Right kidney (tissue), 1 donor: ENCODE measurements around the gene SRCAP.
A peak's percentile ranks its signal among the peaks of the same experiment; 100 is the strongest.

Experiments used
- DNase-seq: peaks from one replicate; pipeline ENCODE4 v3.0.0-alpha.2; 2016

The SRCAP gene

GRCh38 chr16:30774367-30775130 lies 75.6 kb downstream of the SRCAP start:
- no peak for DNase-seq

- DNase-seq = no peak
Observed at GRCh38 chr16:30775131-30775391, 76.1 kb downstream of the SRCAP start.

GRCh38 chr16:30775392-30776188 lies 76.6 kb downstream of the SRCAP start:
- DNase-seq = peak; percentile 90

- DNase-seq = no peak
Observed at GRCh38 chr16:30777591-30778297, 78.8 kb downstream of the SRCAP start.

- DNase-seq = peak; percentile 13
Observed at GRCh38 chr16:30778549-30779244, 79.7 kb downstream of the SRCAP start.

- no peak for DNase-seq
Observed at GRCh38 chr16:30779596-30779995, 80.6 kb downstream of the SRCAP start.

GRCh38 chr16:30780021-30780420 lies 81.0 kb downstream of the SRCAP start:
- no peak for DNase-seq

- no peak for DNase-seq
Observed at GRCh38 chr16:30780549-30780948, 81.6 kb downstream of the SRCAP start.

- no peak for DNase-seq
Observed at GRCh38 chr16:30782486-30783279, 83.7 kb downstream of the SRCAP start.

- no peak for DNase-seq
Observed at GRCh38 chr16:30783280-30784109, 84.5 kb downstream of the SRCAP start.

- DNase-seq = no peak
Observed at GRCh38 chr16:30784215-30784614, 85.2 kb downstream of the SRCAP start.

GRCh38 chr16:30785126-30786106 lies 86.4 kb downstream of the SRCAP start:
- DNase-seq = no peak

- peak; percentile 67 for DNase-seq
Observed at GRCh38 chr16:30786115-30786935, 87.4 kb downstream of the SRCAP start.

- DNase-seq = peak; percentile 96
Observed at GRCh38 chr16:30786936-30787612, 88.1 kb downstream of the SRCAP start, which contains the start of gene ZNF629. ZNF629 (minus strand) TSS chr16:30787205; CDS start chr16:30784482, 2,723 bp downstream.

GRCh38 chr16:30787613-30788378 lies 88.8 kb downstream of the SRCAP start:
- no peak for DNase-seq
